HepG2 (cell line): Measurements from ENCODE around the gene COG8.
A peak's percentile ranks its signal among the peaks of the same experiment; 100 is the strongest.

Experiments used
- BHLHE40 ChIP-seq: IDR thresholded peaks from 2 replicates; pipeline ENCODE4 v1.6.1; 2011; ENCODE audit warnings: low read length, improper control_type of control experiment
- CEBPB ChIP-seq: IDR thresholded peaks from 2 replicates; pipeline ENCODE4 v1.6.1; 2011; ENCODE audit warnings: low read depth, low read length, improper control_type of control experiment, borderline replicate concordance
- FOXJ3 ChIP-seq: sonication (generic); formaldehyde crosslinking; IDR thresholded peaks from 2 replicates; pipeline ENCODE4 v1.4.0; 2020; ENCODE audit warnings: missing genetic modification reagents, mild to moderate bottlenecking, borderline replicate concordance
- HHEX ChIP-seq: IDR thresholded peaks from 2 replicates; pipeline ENCODE4 v1.6.1; 2016; ENCODE audit warnings: control low read depth
- NCOA1 ChIP-seq: sonication (generic); formaldehyde crosslinking; IDR thresholded peaks from 2 replicates; pipeline ENCODE4 v1.9.0; 2021; ENCODE audit warnings: missing genetic modification reagents
- NR2F2 ChIP-seq: IDR thresholded peaks from 2 replicates; pipeline ENCODE4 v1.6.1; 2012; ENCODE audit warnings: low read depth, inconsistent platforms, borderline replicate concordance
- POLR2A ChIP-seq, 2 experiments: IDR thresholded peaks; 2 replicates each; pipeline ENCODE4 v1.6.1; 2011; ENCODE audit warnings: low read depth in 2 of 2, low read length in 2 of 2, mild to moderate bottlenecking in 1 of 2, moderate library complexity in 1 of 2; ENCODE audit not compliant: insufficient read depth in 1 of 2
- TCF7L2 ChIP-seq: IDR thresholded peaks from 2 replicates; pipeline ENCODE4 v1.6.1; 2011; ENCODE audit warnings: mild to moderate bottlenecking, low read depth, low read length, moderate library complexity
- ZNF30 ChIP-seq: sonication (generic); formaldehyde crosslinking; IDR thresholded peaks from 2 replicates; pipeline ENCODE4 v1.5.0; 2020; ENCODE audit warnings: mild to moderate bottlenecking, missing genetic modification reagents
- ZNF781 ChIP-seq: sonication (generic); formaldehyde crosslinking; IDR thresholded peaks from 2 replicates; pipeline ENCODE4 v1.5.1; 2020; ENCODE audit warnings: borderline replicate concordance, mild to moderate bottlenecking, missing genetic modification reagents; ENCODE audit errors: not compliant biosample characterization
- TF ChIP-seq, protein P1 (sequence below): sonication (generic); formaldehyde crosslinking; IDR thresholded peaks from 2 replicates; pipeline ENCODE4 v1.5.0; 2020; ENCODE audit warnings: mild to moderate bottlenecking, missing genetic modification reagents, moderate library complexity
- TF ChIP-seq, protein P2 (sequence below), 2 experiments: fragments of 450-650 bp in 1 of 2; sonication (generic) in 1 of 2; formaldehyde crosslinking in 1 of 2; IDR thresholded peaks; 2 replicates each; pipeline versions ENCODE4 v1.6.1 to v1.8.0; 2016 to 2022; ENCODE audit warnings: antibody characterized with exemption in 1 of 2, mild to moderate bottlenecking in 1 of 2, missing genetic modification reagents in 1 of 2

DNA sequence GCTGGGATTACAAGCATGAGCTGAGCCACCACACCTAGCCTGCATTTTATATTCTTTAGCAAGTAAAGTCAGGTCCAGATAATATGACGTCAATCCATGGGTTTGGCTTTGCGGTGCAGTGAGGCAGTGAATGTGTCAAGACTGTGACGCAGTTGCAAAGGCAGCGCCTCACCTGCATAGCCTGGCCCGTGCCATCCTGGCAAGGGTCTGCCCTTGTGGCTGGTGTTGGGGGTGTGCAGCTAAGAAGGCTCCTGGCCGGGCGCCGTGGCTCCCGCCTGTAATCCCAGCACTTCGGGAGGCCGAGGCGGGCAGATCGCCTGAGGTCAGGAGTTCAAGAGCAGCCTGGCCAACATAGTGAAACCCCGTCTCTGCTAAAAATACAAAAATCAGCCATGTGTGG lies 15.9 kb downstream of the COG8 start:
- TF ChIP-seq BHLHE40 (no peak), NCOA1 (no peak), TCF7L2 (no peak), FOXJ3 (CRISPR knock-in tag) (no peak), NR2F2 (no peak), ZNF781 (no peak), HHEX (no peak), POLR2A (IDR thresholded peaks at IDR 0.05; ENCODE audit: insufficient read depth in 1 of 2, low read depth in 2 of 2, low read length in 2 of 2) (peak in 1 of 2 experiments; percentile 42; a peak in 1 of 4 replicates), CEBPB (no peak), ZNF30 (no peak)
- TF ChIP-seq, protein P1, sequence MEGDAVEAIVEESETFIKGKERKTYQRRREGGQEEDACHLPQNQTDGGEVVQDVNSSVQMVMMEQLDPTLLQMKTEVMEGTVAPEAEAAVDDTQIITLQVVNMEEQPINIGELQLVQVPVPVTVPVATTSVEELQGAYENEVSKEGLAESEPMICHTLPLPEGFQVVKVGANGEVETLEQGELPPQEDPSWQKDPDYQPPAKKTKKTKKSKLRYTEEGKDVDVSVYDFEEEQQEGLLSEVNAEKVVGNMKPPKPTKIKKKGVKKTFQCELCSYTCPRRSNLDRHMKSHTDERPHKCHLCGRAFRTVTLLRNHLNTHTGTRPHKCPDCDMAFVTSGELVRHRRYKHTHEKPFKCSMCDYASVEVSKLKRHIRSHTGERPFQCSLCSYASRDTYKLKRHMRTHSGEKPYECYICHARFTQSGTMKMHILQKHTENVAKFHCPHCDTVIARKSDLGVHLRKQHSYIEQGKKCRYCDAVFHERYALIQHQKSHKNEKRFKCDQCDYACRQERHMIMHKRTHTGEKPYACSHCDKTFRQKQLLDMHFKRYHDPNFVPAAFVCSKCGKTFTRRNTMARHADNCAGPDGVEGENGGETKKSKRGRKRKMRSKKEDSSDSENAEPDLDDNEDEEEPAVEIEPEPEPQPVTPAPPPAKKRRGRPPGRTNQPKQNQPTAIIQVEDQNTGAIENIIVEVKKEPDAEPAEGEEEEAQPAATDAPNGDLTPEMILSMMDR (CRISPR knock-in tag) = no peak
- TF ChIP-seq, protein P2, sequence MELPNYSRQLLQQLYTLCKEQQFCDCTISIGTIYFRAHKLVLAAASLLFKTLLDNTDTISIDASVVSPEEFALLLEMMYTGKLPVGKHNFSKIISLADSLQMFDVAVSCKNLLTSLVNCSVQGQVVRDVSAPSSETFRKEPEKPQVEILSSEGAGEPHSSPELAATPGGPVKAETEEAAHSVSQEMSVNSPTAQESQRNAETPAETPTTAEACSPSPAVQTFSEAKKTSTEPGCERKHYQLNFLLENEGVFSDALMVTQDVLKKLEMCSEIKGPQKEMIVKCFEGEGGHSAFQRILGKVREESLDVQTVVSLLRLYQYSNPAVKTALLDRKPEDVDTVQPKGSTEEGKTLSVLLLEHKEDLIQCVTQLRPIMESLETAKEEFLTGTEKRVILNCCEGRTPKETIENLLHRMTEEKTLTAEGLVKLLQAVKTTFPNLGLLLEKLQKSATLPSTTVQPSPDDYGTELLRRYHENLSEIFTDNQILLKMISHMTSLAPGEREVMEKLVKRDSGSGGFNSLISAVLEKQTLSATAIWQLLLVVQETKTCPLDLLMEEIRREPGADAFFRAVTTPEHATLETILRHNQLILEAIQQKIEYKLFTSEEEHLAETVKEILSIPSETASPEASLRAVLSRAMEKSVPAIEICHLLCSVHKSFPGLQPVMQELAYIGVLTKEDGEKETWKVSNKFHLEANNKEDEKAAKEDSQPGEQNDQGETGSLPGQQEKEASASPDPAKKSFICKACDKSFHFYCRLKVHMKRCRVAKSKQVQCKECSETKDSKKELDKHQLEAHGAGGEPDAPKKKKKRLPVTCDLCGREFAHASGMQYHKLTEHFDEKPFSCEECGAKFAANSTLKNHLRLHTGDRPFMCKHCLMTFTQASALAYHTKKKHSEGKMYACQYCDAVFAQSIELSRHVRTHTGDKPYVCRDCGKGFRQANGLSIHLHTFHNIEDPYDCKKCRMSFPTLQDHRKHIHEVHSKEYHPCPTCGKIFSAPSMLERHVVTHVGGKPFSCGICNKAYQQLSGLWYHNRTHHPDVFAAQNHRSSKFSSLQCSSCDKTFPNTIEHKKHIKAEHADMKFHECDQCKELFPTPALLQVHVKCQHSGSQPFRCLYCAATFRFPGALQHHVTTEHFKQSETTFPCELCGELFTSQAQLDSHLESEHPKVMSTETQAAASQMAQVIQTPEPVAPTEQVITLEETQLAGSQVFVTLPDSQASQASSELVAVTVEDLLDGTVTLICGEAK (IDR thresholded peaks at IDR 0.05) = no peak
- TF ChIP-seq, protein P2 (CRISPR knock-in tag; IDR thresholded peaks at IDR 0.05) = no peak
